HG03565 (cell line): ENCODE measurements around the gene ZNF615.
"Not testable (repeated sequence)": the region's sequence is repeated elsewhere in the genome, so short reads cannot be mapped to it uniquely, and the experiment has no call there.

Experiments
- ATAC-seq: cut with Tn5 transposase; IDR thresholded peaks from one replicate; pipeline ENCODE4 v1.9.1; 2021; ENCODE audit warnings: mild to moderate bottlenecking, moderate library complexity; ENCODE audit not compliant: unreplicated experiment

ZNF615 gene

DNA sequence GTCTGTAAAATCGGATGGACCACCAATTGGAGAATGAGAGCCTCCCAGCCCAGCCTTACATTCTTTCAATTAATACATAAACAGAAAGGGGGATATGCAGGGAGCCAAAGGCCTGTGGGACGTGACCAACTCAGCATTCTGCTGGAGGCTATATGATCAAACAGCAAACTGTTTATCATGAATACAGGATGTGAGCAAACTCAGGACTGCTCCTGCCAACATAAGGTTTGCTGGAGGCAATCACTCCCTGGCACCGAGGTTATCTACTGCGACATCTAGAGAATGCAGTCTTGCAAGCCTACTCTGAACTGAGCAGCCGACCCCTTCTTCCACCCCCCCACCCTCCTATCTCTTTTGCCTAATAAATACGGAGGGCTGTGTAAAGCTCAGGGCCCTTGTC lies 27.1 kb downstream of the ZNF615 start:
- not testable (repeated sequence) for ATAC-seq

DNA sequence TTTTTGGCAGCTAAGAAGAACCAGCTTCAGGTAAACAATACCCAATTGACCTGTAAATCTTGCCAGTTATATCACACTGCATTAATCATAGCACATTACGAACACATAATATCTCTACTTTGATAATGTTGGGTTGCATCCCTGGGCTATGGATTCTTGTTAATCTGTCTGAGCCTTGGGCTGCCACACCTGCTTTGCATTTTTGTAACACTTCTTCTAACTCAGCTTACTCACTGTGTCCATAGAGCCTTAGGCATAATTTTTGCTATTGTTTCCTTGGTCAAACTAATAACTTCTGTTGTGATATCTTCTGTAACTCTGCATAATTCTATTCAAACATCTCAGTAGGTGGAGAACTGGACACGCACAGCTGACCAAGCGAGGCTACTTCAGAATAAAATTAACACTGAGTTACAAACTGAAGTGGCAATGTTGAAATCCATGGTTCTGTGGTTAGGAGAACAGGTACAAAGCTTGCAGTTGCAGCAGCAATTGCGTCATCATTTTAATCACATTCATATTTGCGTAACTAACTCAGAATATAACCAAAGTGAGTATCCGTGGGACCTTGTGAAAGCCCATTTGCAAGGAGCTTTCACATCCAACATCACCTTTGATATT lies 27.8 kb downstream of the ZNF615 start:
- no peak for ATAC-seq

DNA sequence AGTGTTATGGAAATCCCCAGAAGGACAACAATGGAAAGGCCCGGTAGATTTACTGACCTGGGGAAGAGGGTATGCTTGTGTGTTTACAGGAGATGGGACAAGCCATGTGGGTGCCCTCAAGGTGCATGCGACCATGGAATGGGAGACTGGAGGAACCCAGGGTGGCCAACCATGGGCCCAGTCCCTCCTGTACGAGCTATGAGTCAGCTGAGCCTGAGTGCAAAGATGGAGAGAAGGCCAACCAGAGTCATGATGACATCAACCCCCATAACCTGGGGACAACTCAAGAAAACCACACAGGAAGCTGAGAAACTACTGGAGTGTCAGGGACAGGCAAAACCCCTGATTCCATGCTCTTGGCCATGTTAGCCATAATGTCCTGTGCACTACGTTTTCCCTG lies 29.1 kb downstream of the ZNF615 start:
- no peak for ATAC-seq

DNA sequence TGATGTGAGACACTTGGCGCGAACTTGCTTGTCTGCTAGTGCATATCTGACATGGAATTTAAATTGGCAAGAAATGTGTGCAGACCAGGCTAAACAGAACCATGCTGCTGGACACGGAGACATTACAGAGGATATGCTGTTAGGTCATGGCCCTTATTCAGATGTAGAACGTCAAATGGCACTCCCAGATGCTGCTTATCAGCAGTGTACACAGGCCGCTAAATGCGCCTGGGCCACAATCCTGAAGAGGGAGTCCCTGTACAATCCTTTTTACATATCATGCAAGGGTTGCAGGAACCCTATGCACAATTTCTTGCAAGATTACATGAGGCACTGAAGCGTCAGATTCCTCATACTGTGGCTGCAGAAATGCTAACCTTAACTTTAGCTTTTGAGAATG lies 30.7 kb downstream of the ZNF615 start:
- ATAC-seq: no peak

DNA sequence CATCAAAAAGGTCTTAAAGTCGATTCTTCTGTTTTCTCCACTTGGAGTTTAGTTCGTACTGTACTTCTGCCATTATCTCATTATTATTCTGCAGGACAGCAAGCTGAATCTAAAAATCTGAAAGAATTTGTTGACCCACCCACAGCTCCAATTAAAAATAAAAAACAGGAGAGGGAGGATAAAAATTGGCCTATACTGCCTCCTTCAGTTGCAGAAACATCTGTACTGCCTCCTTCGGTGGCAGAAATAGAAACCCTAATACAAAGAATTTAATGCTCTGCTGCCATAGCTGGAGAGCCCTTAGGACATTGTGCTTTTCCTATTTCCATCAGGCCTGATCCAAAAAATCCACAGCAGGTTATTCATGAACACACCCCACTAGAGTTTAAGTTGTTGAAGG lies 31.2 kb downstream of the ZNF615 start:
- ATAC-seq: no peak

DNA sequence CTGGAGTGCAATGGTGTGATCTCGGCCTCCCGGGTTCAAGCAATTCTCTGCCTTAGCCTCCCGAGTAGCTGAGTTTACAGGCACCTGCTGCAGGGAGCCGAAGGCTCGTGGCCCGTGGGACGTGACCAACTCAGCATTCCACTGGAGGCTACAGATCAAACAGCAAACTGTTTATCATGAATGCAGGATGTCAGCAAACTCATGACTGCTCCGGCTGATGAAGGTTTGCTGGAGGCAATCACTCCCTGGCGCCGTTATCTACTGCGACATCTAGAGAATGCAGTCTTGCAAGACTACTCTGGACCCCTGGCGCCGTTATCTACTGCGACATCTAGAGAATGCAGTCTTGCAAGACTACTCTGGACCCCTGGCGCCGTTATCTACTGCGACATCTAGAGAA lies 32.2 kb downstream of the ZNF615 start:
- ATAC-seq: not testable (repeated sequence)

DNA sequence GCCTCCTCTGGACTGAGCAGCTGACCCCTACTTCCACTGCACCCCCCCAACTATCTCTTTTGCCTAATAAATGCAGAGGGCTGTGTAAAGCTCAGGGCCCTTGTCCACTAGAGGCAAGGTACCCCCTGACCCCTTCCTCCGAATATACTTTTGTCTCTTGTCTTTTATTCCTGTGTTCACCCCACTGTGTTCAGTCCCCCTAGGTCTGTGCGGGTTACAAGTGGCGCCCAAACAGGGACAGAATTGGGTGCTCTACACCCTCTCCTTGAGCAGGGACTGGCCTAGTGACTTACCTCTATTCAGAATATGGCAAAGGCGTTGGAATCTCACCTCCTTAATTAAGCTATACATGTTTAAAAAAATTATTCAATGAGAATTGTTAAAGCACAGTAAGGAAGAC lies 36.4 kb downstream of the ZNF615 start:
- no peak for ATAC-seq

DNA sequence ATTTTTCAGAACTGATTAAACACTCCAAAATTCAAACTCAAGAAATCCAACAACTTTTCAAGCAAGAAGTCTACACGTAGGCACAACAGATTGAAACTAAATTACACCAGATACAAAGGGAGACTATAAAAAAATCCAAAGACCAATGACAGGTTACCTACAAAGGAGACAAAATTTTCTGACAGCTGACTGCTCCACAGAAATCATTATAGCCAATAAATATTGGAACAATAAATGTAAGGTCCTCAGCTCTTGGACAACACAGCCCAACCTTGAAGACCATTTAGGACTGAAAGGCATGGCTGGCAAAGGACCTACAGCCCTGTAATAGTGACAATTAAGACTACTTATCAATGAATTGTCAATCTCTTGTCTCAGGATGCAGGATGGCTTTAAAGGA lies 37.3 kb downstream of the ZNF615 start:
- no peak for ATAC-seq

DNA sequence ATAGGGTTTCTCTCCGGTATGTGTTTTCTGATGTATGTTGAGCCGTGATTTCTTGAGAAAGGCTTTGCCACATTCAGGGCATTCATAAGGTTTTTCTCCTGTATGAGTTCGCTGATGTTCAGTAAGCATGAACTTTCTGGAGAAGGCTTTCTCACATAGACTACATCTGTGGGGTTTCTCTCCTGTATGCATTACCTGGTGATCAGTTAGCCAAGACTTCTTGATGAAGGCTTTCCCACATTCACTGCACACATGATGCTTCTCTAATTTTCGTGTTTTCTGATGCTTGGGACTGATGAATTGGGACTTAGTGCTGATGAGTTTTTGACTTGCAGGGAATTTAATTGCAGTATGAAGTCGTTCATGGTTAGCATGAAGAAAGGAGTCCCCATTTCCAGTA lies 42.4 kb downstream of the ZNF615 start:
- ATAC-seq: no peak

DNA sequence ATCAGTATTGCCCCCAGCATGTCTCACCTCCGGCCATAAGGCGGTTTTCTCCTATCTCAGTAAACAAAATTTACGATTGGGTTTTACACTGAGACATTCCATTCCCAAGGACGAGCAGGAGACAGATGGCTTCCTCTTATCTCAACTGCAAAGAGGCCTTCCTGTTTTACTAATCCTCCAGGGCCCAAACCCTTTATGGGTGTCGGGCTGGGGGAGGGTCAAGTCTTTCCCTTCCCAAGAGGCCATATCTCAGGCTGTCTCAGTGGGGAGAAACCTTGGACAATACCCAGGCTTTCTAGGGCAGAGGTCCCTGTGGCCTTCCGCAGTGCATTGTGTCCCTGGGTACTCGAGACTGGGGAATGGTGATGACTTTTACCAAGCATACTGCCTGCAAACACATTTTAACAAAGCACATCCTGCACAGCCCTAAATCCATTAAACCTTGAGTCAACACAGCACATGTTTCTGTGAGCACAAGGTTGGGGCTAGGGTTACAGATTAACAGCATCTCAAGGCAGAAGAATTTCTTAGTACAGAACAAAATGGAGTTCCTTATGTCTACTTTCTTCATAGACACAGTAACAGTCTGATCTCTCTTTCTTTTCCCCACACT lies 47.3 kb downstream of the ZNF615 start:
- ATAC-seq: not testable (repeated sequence)

DNA sequence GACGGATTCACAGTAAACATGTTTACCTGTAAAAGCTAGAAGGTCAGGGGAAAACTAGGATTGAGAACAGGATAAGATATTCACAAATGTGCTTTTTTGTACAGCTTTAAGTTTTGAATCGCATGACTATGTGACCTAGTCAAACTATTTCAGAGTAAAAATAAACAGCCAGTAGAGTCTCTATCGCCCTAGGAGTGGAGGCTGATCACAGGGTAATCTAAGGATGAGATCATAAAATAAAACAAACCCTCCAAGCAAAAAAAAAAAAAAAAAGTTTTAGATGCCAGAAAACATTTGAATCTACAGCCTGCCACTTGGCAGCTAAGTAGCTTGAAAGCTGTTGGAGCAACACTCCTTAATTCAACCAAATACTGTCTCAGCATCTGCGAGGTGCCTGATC lies 48.2 kb downstream of the ZNF615 start:
- no peak for ATAC-seq

DNA sequence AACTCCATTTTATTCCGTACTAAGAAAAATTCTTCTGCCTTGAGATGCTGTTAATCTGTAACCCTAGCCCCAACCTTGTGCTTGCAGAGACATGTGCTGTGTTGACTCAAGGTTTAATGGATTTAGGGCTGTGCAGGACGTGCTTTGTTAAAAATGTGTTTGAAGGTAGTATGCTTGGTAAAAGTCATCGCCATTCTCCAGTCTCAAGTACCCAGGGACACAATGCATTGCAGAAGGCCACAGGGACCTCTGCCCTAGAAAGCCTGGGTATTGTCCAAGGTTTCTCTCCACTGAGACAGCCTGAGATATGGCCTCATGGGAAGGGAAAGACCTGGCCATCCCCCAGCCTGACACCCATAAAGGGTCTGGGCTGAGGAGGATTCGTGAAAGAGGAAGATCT lies 50.2 kb downstream of the ZNF615 start:
- not testable (repeated sequence) for ATAC-seq

DNA sequence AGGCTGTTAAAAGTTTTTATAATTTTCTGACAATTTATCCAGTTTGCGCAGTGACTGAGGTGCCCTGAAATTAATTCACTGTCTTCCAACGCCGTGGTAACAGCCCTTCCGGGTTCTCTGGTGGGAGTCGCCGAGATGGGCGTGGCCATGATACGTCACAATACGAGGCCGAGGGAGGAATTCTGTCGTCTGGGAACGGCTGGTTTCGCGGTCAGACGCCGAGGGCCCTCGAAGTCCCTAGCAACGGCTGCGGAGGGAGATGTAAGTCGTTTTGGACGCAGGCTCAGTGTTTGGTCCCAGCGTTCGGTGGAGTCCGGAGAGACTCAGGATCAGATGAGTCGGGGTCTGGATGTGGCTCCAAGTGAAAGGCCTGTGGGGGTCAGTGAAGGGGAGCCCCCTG lies 59.0 kb downstream of the ZNF615 start:
- no peak for ATAC-seq

DNA sequence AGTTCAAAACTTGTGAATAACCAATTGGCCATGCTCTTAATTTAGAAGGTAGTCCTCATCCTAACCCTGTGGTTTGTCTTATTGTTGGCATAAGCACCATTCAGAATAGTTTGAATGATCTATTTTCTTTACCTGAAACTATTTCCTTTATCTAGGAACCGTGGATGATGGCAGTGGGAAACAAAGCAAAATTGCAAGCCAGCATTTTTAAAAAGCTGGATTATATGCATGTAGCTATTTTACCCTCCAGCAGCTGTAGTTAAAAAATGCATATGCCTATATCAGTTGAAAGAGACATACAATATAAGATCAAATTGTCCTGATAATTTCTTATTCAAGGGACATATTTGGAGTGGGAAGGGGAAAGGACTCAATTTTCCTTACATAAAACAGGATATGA lies 61.4 kb downstream of the ZNF615 start:
- no peak for ATAC-seq

DNA sequence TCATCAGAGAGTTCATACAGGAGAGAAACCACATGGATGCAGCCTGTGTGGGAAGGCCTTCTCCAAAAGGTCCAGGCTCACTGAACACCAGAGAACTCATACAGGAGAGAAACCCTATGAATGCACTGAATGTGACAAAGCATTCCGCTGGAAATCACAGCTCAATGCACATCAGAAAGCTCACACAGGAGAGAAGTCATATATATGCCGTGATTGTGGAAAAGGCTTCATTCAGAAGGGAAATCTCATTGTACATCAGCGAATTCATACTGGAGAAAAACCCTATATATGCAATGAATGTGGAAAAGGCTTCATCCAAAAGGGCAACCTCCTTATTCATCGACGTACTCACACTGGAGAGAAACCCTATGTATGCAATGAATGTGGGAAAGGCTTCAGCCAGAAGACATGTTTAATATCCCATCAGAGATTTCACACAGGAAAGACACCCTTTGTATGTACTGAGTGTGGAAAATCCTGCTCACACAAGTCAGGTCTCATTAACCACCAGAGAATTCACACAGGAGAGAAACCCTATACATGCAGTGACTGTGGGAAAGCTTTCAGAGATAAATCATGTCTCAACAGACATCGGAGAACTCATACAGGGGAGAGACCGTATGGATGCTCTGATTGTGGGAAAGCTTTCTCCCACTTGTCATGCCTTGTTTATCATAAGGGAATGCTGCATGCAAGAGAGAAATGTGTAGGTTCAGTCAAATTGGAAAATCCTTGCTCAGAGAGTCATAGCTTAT lies 63.0 kb downstream of the ZNF615 start:
- ATAC-seq: no peak
